LNCaP clone FGC (cell line): ENCODE results near the gene ARHGAP45.
"Not testable (repeated sequence)": the region's sequence is repeated elsewhere in the genome, so short reads cannot be mapped to it uniquely, and the experiment has no call there.

Source experiments
- DNase-seq: peaks from one replicate; pipeline ENCODE4 v3.0.0-alpha.2; 2011; ENCODE audit warnings: low read depth
- H3K4me3 ChIP-seq: 2 replicates; pipeline ENCODE4 v1.5.1; 2011; ENCODE audit warnings: mild to moderate bottlenecking, low read depth, low read length, control low read depth
- CTCF ChIP-seq: IDR thresholded peaks from 2 replicates; pipeline ENCODE4 v1.5.1; 2012; ENCODE audit warnings: mild to moderate bottlenecking; ENCODE audit not compliant: control insufficient read depth, insufficient read depth; ENCODE audit errors: extremely low read depth

The ARHGAP45 gene

GRCh38 chr19:1112268-1113029 is 45.5 kb downstream of the ARHGAP45 start:
- H3K4me3 ChIP-seq: peak overlapping the region; percentile 48
- peak; percentile 82 for DNase-seq
- no peak for TF ChIP-seq CTCF

GRCh38 chr19:1113030-1113985 is 46.3 kb downstream of the ARHGAP45 start:
- peak; percentile 81 for TF ChIP-seq CTCF
- H3K4me3 ChIP-seq: no peak overlapping the region
- peak; percentile 67 for DNase-seq

GRCh38 chr19:1113986-1114483 is 47.1 kb downstream of the ARHGAP45 start:
- TF ChIP-seq CTCF: no peak
- H3K4me3 ChIP-seq: no peak overlapping the region
- no peak for DNase-seq

- not testable (repeated sequence) for H3K4me3 ChIP-seq, DNase-seq
These were observed 47.8 kb downstream of the ARHGAP45 start for GRCh38 chr19:1114728-1115127.

GRCh38 chr19:1115646-1116420 is 48.9 kb downstream of the ARHGAP45 start:
- no peak for DNase-seq
- no peak for TF ChIP-seq CTCF
- H3K4me3 ChIP-seq: no peak overlapping the region

- DNase-seq: no peak
- no peak for TF ChIP-seq CTCF
These were observed 50.0 kb downstream of the ARHGAP45 start for GRCh38 chr19:1116726-1117581.

More at GRCh38 chr19:1116726-1117581, 50.0 kb downstream of the ARHGAP45 start:
- H3K4me3 ChIP-seq: no peak overlapping the region
